Activated CD8-positive, alpha-beta memory T cell treated with anti-CD3 and anti-CD28 coated beads for 36 hours (primary cell): ENCODE data around the gene CCDC116. TPM values are rescaled to one million over a fixed set of nuclear protein-coding genes. Genes with fewer than 3 reads are reported as not detected.
"Not testable (repeated sequence)": the region's sequence is repeated elsewhere in the genome, so short reads cannot be mapped to it uniquely, and the experiment has no call there.

Source experiments
- CTCF ChIA-PET: fragments of 350-600 bp; sonication (Branson Sonifier 250); formaldehyde crosslinking; loops from one replicate; lab custom pipeline; 2021; ENCODE audit warnings: antibody characterized with exemption; lab: Charles Lee
- POLR2A ChIA-PET: fragments of 350-600 bp; sonication (Branson Sonifier 250); formaldehyde crosslinking; loops from one replicate; lab custom pipeline; 2021; ENCODE audit warnings: antibody characterized with exemption; lab: Charles Lee
- total RNA-seq, 2 experiments: library from RNA; stranded (reverse); gene quantifications; one replicate each; pipeline ENCODE4 v1.2.3, GENCODE V29; 2021

CCDC116 gene
- total RNA-seq, 2 experiments from 2014 or later: 0.21 to 0.25 TPM

- ChIA-PET POLR2A (no interaction called here), CTCF (no interaction called here)
These were observed 30.0 kb upstream of the CCDC116 start for GRCh38 chr22:21602579-21602978.

GRCh38 chr22:21603973-21604372, 28.6 kb upstream of the CCDC116 start:
- ChIA-PET POLR2A (interaction anchor here (0.6 kb wide), 1 partner anchor 55 kb away, joined by 3 read pairs; no protein-coding TSS in a partner anchor), CTCF (interaction anchor here (1.3 kb wide), 1 partner anchor 11 kb away, joined by 3 read pairs; no protein-coding TSS in a partner anchor)

GRCh38 chr22:21605887-21606564, 26.5 kb upstream of the CCDC116 start:
- CTCF ChIA-PET: no interaction called here
- POLR2A ChIA-PET: interaction anchor here (0.6 kb wide), 2 partner anchors 24 to 42 kb away, joined by 3 to 4 read pairs; no protein-coding TSS in a partner anchor

GRCh38 chr22:21606775-21607174, 25.8 kb upstream of the CCDC116 start:
- POLR2A ChIA-PET: interaction anchor here (0.6 kb wide), 2 partner anchors 25 to 43 kb away, joined by 3 to 4 read pairs; no protein-coding TSS in a partner anchor
- CTCF ChIA-PET: interaction anchor here (0.7 to 2.0 kb wide), 3 partner anchors 22 to 526 kb away, joined by 4 to 5 read pairs (median 4); partner anchors contain the start of gene YDJC

GRCh38 chr22:21609556-21610157, 22.9 kb upstream of the CCDC116 start:
- POLR2A ChIA-PET: not testable (repeated sequence)
- CTCF ChIA-PET: interaction anchor here (1.3 kb wide), 1 partner anchor 22 kb away, joined by 4 read pairs; no protein-coding TSS in a partner anchor

GRCh38 chr22:21611210-21611977, 21.2 kb upstream of the CCDC116 start:
- CTCF ChIA-PET: no interaction called here

GRCh38 chr22:21612858-21613257, 19.7 kb upstream of the CCDC116 start:
- POLR2A ChIA-PET: no interaction called here
- CTCF ChIA-PET: interaction anchor here (1.0 kb wide), 1 partner anchor 18 kb away, joined by 3 read pairs; no protein-coding TSS in a partner anchor

More at GRCh38 chr22:21611210-21611977, 21.2 kb upstream of the CCDC116 start:
- POLR2A ChIA-PET: no interaction called here

GRCh38 chr22:21613553-21614233, 18.9 kb upstream of the CCDC116 start:
- CTCF ChIA-PET: interaction anchor here (1.0 kb wide), 1 partner anchor 17 kb away, joined by 3 read pairs; no protein-coding TSS in a partner anchor
- POLR2A ChIA-PET: no interaction called here

GRCh38 chr22:21615731-21616130, 16.8 kb upstream of the CCDC116 start:
- POLR2A ChIA-PET: no interaction called here
- CTCF ChIA-PET: no interaction called here

- CTCF ChIA-PET: interaction anchor here (0.7 to 1.3 kb wide), 2 partner anchors 12 to 45 kb away, joined by 3 read pairs; no protein-coding TSS in a partner anchor
- POLR2A ChIA-PET: not testable (repeated sequence)
These were observed 15.2 kb upstream of the CCDC116 start for GRCh38 chr22:21617337-21617736.

GRCh38 chr22:21621025-21621424, 11.5 kb upstream of the CCDC116 start:
- CTCF ChIA-PET: no interaction called here
- POLR2A ChIA-PET: no interaction called here

- ChIA-PET POLR2A (no interaction called here), CTCF (interaction anchor here (1.1 kb wide), 1 partner anchor 10 kb away, joined by 4 read pairs; the partner anchor contains the start of gene CCDC116)
These were observed 10.3 kb upstream of the CCDC116 start for GRCh38 chr22:21622011-21622918.

- CTCF ChIA-PET: interaction anchor here (1.1 kb wide), 1 partner anchor 9 kb away, joined by 4 read pairs; the partner anchor contains the start of gene CCDC116
- POLR2A ChIA-PET: no interaction called here
These were observed 9.5 kb upstream of the CCDC116 start for GRCh38 chr22:21622919-21623647.

- POLR2A ChIA-PET: no interaction called here
These were observed 9.0 kb upstream of the CCDC116 start for GRCh38 chr22:21623648-21623970.

GRCh38 chr22:21624120-21624879, 8.3 kb upstream of the CCDC116 start:
- POLR2A ChIA-PET: no interaction called here
- CTCF ChIA-PET: interaction anchor here (1.3 to 1.5 kb wide), 2 partner anchors 27 to 58 kb away, joined by 4 to 7 read pairs; no protein-coding TSS in a partner anchor

More at GRCh38 chr22:21623648-21623970, 9.0 kb upstream of the CCDC116 start:
- CTCF ChIA-PET: interaction anchor here (1.1 to 1.3 kb wide), 2 partner anchors 9 to 58 kb away, joined by 4 read pairs; partner anchors contain the start of gene CCDC116
